HepG2 (cell line): ENCODE data around the gene ZFHX3. TPM values are rescaled to one million over a fixed set of nuclear protein-coding genes. Genes with fewer than 3 reads are reported as not detected.

Source experiments
- ATAC-seq: fragments of 200-7000 bp; cut with Tn5 transposase; 3 replicates; pipeline ENCODE4 v1.9.1; 2020; ENCODE audit warnings: mild to moderate bottlenecking, moderate library complexity
- BruUV-seq: library from RNA; stranded (reverse); fragments of 400-500 nt; replicated peaks from 2 replicates; lab custom pipeline; 2021; lab: Mats Ljungman, UMichigan
- CTCF ChIA-PET: fragments of 300-600 bp; formaldehyde crosslinking; extraction: SDS; loops from one replicate; lab custom pipeline; 2021; ENCODE audit warnings: low total read pairs, inconsistent platforms, low intra/inter-chr PET ratio; lab: Yijun Ruan, JAX
- POLR2A ChIA-PET: fragments of 350-600 bp; sonication (Branson Sonifier 250); formaldehyde crosslinking; loops from one replicate; lab custom pipeline; 2020; ENCODE audit warnings: antibody characterized with exemption, inconsistent platforms; lab: Yijun Ruan, JAX
- DNase-seq: peaks from one replicate; pipeline ENCODE4 v3.0.0-alpha.2; 2015; ENCODE audit warnings: low spot score
- FAIRE-seq: peaks from 3 replicates; lab custom pipeline; 2011; peaks lifted over from hg19 to GRCh38; lab: Jason Lieb, UNC
- H2AFZ ChIP-seq: one replicate; pipeline ENCODE4 v1.6.1; 2011; ENCODE audit warnings: low read length, inconsistent platforms
- H3K27ac ChIP-seq: fragments of 300-600 bp; 3 replicates; pipeline ENCODE4 v1.8.0; 2011; ENCODE audit warnings: mixed run types, mild to moderate bottlenecking, mixed read lengths, low read length, inconsistent platforms; ENCODE audit not compliant: insufficient read depth; ENCODE audit errors: extremely low read length
- H3K27me3 ChIP-seq, 2 experiments: fragments of 200-600 bp in 1 of 2; 2 replicates in 1 of 2; 3 replicates in 1 of 2; pipeline versions ENCODE4 v1.6.0 to v1.8.0; 2011; ENCODE audit warnings: low read length in 2 of 2, mild to moderate bottlenecking in 2 of 2, moderate library complexity in 2 of 2, inconsistent platforms in 1 of 2; ENCODE audit not compliant: insufficient read depth in 2 of 2, control insufficient read depth in 1 of 2
- H3K36me3 ChIP-seq, 2 experiments: fragments of 200-600 bp in 1 of 2; replicated peaks in 1 of 2; 2 replicates in 1 of 2; 3 replicates in 1 of 2; pipeline versions ENCODE4 v1.5.1 to v1.8.0; 2011; ENCODE audit warnings: low read length in 2 of 2, inconsistent platforms in 1 of 2; ENCODE audit not compliant: insufficient read depth in 2 of 2, control insufficient read depth in 1 of 2
- H3K4me1 ChIP-seq: 2 replicates; pipeline ENCODE4 v1.5.1; 2012; ENCODE audit warnings: low read length, inconsistent platforms; ENCODE audit not compliant: insufficient read depth
- H3K4me2 ChIP-seq: 2 replicates; pipeline ENCODE4 v1.6.0; 2011; ENCODE audit warnings: low read depth, low read length, inconsistent platforms
- H3K4me3 ChIP-seq, 3 experiments: fragments of 200-600 bp in 1 of 3; sonication (generic), shearing (Covaris generic) in 1 of 3; replicated peaks in 1 of 3; 2 replicates each; pipeline ENCODE4 v1.5.1; 2011 to 2016; ENCODE audit warnings: low read length in 3 of 3, inconsistent platforms in 2 of 3, low read depth in 2 of 3, mild to moderate bottlenecking in 2 of 3, control low read depth in 1 of 3, mixed read lengths in 1 of 3; ENCODE audit not compliant: insufficient read depth in 1 of 3
- H3K79me2 ChIP-seq: one replicate; pipeline ENCODE4 v1.6.1; 2011; ENCODE audit warnings: low read length, inconsistent platforms; ENCODE audit not compliant: insufficient read depth
- H3K9ac ChIP-seq: 2 replicates; pipeline ENCODE4 v1.6.0; 2011; ENCODE audit warnings: mild to moderate bottlenecking, low read depth, low read length, inconsistent platforms; ENCODE audit not compliant: insufficient read depth
- H3K9me3 ChIP-seq: 2 replicates; pipeline ENCODE4 v1.5.1; 2012; ENCODE audit warnings: mild to moderate bottlenecking, low read length
- H4K20me1 ChIP-seq: 2 replicates; pipeline ENCODE4 v1.6.0; 2011; ENCODE audit warnings: inconsistent platforms, mild to moderate bottlenecking, low read length, moderate library complexity; ENCODE audit not compliant: insufficient read depth
- ARHGAP35 ChIP-seq: sonication (generic); formaldehyde crosslinking; IDR thresholded peaks from 2 replicates; pipeline ENCODE4 v1.9.0; 2022; ENCODE audit warnings: mild to moderate bottlenecking, inconsistent platforms, moderate library complexity, missing genetic modification reagents, borderline replicate concordance
- BCL6 ChIP-seq: IDR thresholded peaks from 2 replicates; pipeline ENCODE4 v1.6.1; 2016; ENCODE audit warnings: missing genetic modification reagents, missing compliant biosample characterization
- HES4 ChIP-seq: sonication (generic); formaldehyde crosslinking; IDR thresholded peaks from 2 replicates; pipeline ENCODE4 v1.9.0; 2021; ENCODE audit warnings: mild to moderate bottlenecking, missing genetic modification reagents, borderline replicate concordance
- HNRNPL ChIP-seq: fragments of 200-400 bp; formaldehyde crosslinking; IDR thresholded peaks from 2 replicates; pipeline ENCODE4 v1.6.1; 2017; ENCODE audit warnings: mild to moderate bottlenecking, low read depth, low read length
- MEIS1 ChIP-seq: sonication (generic); formaldehyde crosslinking; IDR thresholded peaks from 2 replicates; pipeline ENCODE4 v1.9.0; 2021; ENCODE audit warnings: mild to moderate bottlenecking, missing genetic modification reagents, moderate library complexity, borderline replicate concordance
- POLR2AphosphoS5 ChIP-seq: IDR thresholded peaks from 2 replicates; pipeline ENCODE4 v1.6.1; 2012; ENCODE audit warnings: low read depth, low read length
- SKIL ChIP-seq: sonication (generic); formaldehyde crosslinking; IDR thresholded peaks from 2 replicates; pipeline ENCODE4 v1.8.0; 2022; ENCODE audit warnings: missing genetic modification reagents, mild to moderate bottlenecking, moderate library complexity, borderline replicate concordance
- ZC3H13 ChIP-seq: sonication (generic); formaldehyde crosslinking; IDR thresholded peaks from 2 replicates; pipeline ENCODE4 v1.8.1; 2023; ENCODE audit warnings: mild to moderate bottlenecking, missing genetic modification reagents, moderate library complexity
- ZNF18 ChIP-seq: sonication (generic); formaldehyde crosslinking; IDR thresholded peaks from 2 replicates; pipeline ENCODE4 v1.8.0; 2022; ENCODE audit warnings: mild to moderate bottlenecking, missing genetic modification reagents; ENCODE audit not compliant: insufficient replicate concordance
- ZNF224 ChIP-seq: sonication (generic); formaldehyde crosslinking; IDR thresholded peaks from 2 replicates; pipeline ENCODE4 v1.5.0; 2020; ENCODE audit warnings: mild to moderate bottlenecking, missing genetic modification reagents
- ZNF274 ChIP-seq: sonication (generic); formaldehyde crosslinking; IDR thresholded peaks from 2 replicates; pipeline ENCODE4 v1.5.1; 2020; ENCODE audit warnings: mild to moderate bottlenecking, missing genetic modification reagents
- ZNF281 ChIP-seq: sonication (generic); formaldehyde crosslinking; IDR thresholded peaks from 2 replicates; pipeline ENCODE4 v1.4.0; 2020; ENCODE audit warnings: missing genetic modification reagents, borderline replicate concordance
- ZNF337 ChIP-seq: sonication (generic); formaldehyde crosslinking; IDR thresholded peaks from 2 replicates; pipeline ENCODE4 v1.5.1; 2020; ENCODE audit warnings: missing genetic modification reagents, low read depth, mild to moderate bottlenecking, borderline replicate concordance
- ZNF33B ChIP-seq: sonication (generic); formaldehyde crosslinking; IDR thresholded peaks from 2 replicates; pipeline ENCODE4 v1.5.1; 2020; ENCODE audit warnings: mild to moderate bottlenecking, missing genetic modification reagents
- ZNF766 ChIP-seq: sonication (generic); formaldehyde crosslinking; IDR thresholded peaks from 2 replicates; pipeline ENCODE4 v1.5.0; 2020; ENCODE audit warnings: missing genetic modification reagents, borderline replicate concordance
- WGBS: methylation state at CpG from one replicate; pipeline ENCODE4 v1.1.6; 2017; ENCODE audit warnings: low lambda C conversion rate; 5-methylcytosine and 5-hydroxymethylcytosine counted together
- in situ Hi-C: cut with HindIII; loops from 2 replicates; pipeline ENCODE4 v1.10.0; 2017; ENCODE audit warnings: low pct_unique_long_range_greater_than_20kb; ENCODE audit not compliant: extremely low pct_ligation_motif_present
- intact Hi-C: fragments of 100-400 bp; cut with micrococcal nuclease; formaldehyde crosslinking; loops from one replicate; pipeline ENCODE4 v1.10.0; 2022; ENCODE audit not compliant: unreplicated experiment
- polyA plus RNA-seq, 8 experiments: library from polyadenylated mRNA; depleted of rRNA in 3 of 8; stranded (reverse) in 7 of 8; unstranded in 1 of 8; fragments of >200 nt; fragmentation: Illumina TruSeq in 4 of 8; extraction: Trizol in 4 of 8; gene quantifications; 2 replicates each; pipeline versions ENCODE4 v1.2.1 to v1.2.3, GENCODE V29; 2011 to 2016; ENCODE audit warnings: low read depth in 4 of 8, missing spikeins in 1 of 8, mixed read lengths in 1 of 8; ENCODE audit not compliant: insufficient read depth in 1 of 8
- total RNA-seq, 5 experiments: library from RNA; depleted of rRNA; stranded (reverse); fragments of >200 nt; fragmentation: Illumina TruSeq; extraction: Trizol; gene quantifications; 2 replicates each; pipeline ENCODE4 v1.2.3, GENCODE V29; 2016; ENCODE audit warnings: low read depth in 1 of 5

The ZFHX3 gene
- total and polyA plus RNA-seq, 2 of the 13 experiments (the other 11 are each of a cell fraction or from before 2014, with no cell fraction given), result 5.0 to 6.0 TPM

DNA sequence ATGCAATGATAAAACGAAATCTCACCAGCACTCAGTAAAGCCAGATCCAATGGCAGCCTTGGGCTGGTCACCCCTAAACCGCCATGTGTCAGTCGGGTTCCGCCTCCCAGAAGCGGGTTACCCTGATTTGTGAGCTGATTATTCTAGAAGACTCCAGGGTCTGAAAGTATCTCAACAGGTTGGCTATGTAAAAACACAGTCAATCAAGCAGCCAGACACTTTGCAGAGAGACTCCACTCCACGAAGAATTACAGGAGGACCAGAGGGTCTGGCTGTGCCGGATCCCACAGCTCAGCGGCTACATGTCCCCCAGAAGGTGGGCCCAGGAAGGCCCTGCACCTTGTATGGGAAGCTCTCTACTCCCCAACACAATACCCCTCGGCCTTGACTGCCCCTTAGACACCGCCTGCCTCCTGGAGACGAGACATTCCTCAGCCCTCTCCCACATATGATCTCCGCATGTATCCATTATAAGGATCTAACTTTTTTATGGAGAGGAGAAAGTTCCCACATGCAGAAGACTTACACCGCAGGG lies 23.3 kb downstream of the ZFHX3 start:
- no peak for ATAC-seq
- H4K20me1 ChIP-seq, result peaks cover 34% of the 10 kb centered on the region
- H3K36me3 ChIP-seq, result peaks cover 3 to 9% of the 10 kb centered on the region in 2 experiments; a peak in 3 of 5 replicates
- intact Hi-C loops (no loop called here), in situ Hi-C loops (no loop called here)
- peaks cover 94% of the 10 kb centered on the region for H3K4me1 ChIP-seq
- no peak for DNase-seq
- no peak overlapping the region for H3K4me2 ChIP-seq
- no peaks in the 10 kb centered on the region for H3K27me3 ChIP-seq
- BruUV-seq, result no TSS peak
- no peak overlapping the region for H3K27ac ChIP-seq
- CTCF ChIA-PET, result no interaction called here
- TF ChIP-seq POLR2AphosphoS5, result no peak
- TF ChIP-seq ZNF224 (CRISPR knock-in tag), result no peak
- TF ChIP-seq ZNF766 (CRISPR knock-in tag), result no peak
- no peak for TF ChIP-seq ZNF281 (CRISPR knock-in tag)
- no peak for TF ChIP-seq BCL6 (CRISPR knock-in tag)
- TF ChIP-seq ARHGAP35 (CRISPR knock-in tag), result no peak
- TF ChIP-seq ZNF337 (CRISPR knock-in tag), result no peak
- TF ChIP-seq ZNF33B (CRISPR knock-in tag), result no peak
- no peak for TF ChIP-seq HES4 (CRISPR knock-in tag)
- no peak for TF ChIP-seq MEIS1 (CRISPR knock-in tag)
- TF ChIP-seq HNRNPL, result no peak
- TF ChIP-seq ZC3H13 (CRISPR knock-in tag), result no peak
- TF ChIP-seq SKIL (CRISPR knock-in tag), result no peak
- no peak for TF ChIP-seq ZNF18 (CRISPR knock-in tag)
- no peak for TF ChIP-seq ZNF274 (CRISPR knock-in tag)
- no peak for FAIRE-seq
- no peaks in the 10 kb centered on the region for H3K9me3 ChIP-seq
- 98% methylated on average over 13 of the region's 13 CpGs for WGBS
- H3K79me2 ChIP-seq, result peaks cover 95% of the 10 kb centered on the region
- no peak overlapping the region for H3K4me3 ChIP-seq
- POLR2A ChIA-PET, result interaction anchor here (0.8 to 1.8 kb wide), 7 partner anchors 9 to 147 kb away, joined by 3 to 13 read pairs (median 4); partner anchors contain the start of gene ZFHX3
- H2AFZ ChIP-seq, result no peak overlapping the region
- no peak overlapping the region for H3K9ac ChIP-seq
